ENCODE measurements around the gene SPATA7. TPM values are rescaled to one million over a fixed set of nuclear protein-coding genes. Genes with fewer than 3 reads are reported as not detected.

Gene SPATA7
- total RNA-seq, 1 donor from 2014 or later: 2.4 TPM

DNA sequence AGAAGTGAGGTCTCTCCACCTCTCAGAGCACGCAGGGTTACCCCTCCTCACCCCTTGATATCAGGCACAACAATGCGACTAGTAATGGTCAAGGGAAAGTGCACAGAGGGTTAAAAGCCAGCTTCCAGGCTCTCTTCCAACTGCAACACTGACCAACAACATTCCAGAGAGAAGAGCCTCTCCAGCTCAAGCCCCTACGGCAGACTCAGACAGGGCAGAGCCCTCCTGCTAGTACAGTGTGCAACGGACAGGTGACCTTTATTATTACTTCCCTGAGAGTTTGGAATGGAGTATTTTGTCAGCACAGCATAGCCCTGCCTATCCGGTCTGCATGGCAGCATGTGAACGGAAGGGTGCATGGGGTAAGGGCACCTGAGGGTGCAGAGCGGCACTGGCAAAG, 96.3 kb downstream of the SPATA7 start:
- intact Hi-C loops (cut with micrococcal nuclease): no loop called here

DNA sequence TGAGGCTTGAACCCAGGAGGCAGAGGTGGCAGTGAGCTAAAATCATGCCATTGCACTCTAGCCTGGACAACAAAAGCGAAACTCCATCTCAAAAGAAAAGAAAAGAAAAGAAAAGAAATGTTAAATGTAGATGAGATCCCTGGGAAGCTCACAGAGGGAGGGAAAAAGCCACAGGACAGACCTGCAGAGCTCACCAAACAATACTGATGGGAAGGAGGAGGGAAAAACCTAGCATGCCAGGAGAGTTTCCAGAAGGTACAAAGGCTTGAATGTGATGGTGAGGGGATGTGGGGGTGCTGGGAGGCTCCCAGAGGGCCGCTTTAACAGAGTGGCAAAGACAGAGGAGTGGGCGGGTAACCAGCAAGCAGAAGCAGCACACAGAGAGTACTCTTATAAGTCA, 97.1 kb downstream of the SPATA7 start:
- intact Hi-C loops (cut with micrococcal nuclease): no loop called here

Other genes starting within 250 kb of the SPATA7 start
- not detected in 2 replicates for gene KCNK10, start 62.4 kb upstream of the SPATA7 start, total RNA-seq
- not detected in 2 replicates for gene PTPN21, start 169.3 kb downstream of the SPATA7 start, total RNA-seq
- 39.7 and 40.0 TPM in 2 replicates for gene ZC3H14, start 177.4 kb downstream of the SPATA7 start, total RNA-seq